PC-9 (cell line): ENCODE results near the gene ADGRL1.

Source experiments
- EZH2 ChIP-seq: fragments of 200-600 bp; sonication (generic); IDR thresholded peaks from 2 replicates; pipeline ENCODE4 v1.8.0; 2017; ENCODE audit warnings: antibody characterized with exemption, low read depth
- TF ChIP-seq, protein P1 (sequence below): fragments of 200-600 bp; sonication (generic); conservative IDR thresholded peaks from 2 replicates; pipeline ENCODE4 v1.6.1; 2017; ENCODE audit warnings: mixed run types, antibody characterized with exemption, mild to moderate bottlenecking, moderate library complexity

- TF ChIP-seq, protein P1, sequence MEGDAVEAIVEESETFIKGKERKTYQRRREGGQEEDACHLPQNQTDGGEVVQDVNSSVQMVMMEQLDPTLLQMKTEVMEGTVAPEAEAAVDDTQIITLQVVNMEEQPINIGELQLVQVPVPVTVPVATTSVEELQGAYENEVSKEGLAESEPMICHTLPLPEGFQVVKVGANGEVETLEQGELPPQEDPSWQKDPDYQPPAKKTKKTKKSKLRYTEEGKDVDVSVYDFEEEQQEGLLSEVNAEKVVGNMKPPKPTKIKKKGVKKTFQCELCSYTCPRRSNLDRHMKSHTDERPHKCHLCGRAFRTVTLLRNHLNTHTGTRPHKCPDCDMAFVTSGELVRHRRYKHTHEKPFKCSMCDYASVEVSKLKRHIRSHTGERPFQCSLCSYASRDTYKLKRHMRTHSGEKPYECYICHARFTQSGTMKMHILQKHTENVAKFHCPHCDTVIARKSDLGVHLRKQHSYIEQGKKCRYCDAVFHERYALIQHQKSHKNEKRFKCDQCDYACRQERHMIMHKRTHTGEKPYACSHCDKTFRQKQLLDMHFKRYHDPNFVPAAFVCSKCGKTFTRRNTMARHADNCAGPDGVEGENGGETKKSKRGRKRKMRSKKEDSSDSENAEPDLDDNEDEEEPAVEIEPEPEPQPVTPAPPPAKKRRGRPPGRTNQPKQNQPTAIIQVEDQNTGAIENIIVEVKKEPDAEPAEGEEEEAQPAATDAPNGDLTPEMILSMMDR = no peak
- no peak for TF ChIP-seq EZH2
Measured at GRCh38 chr19:14182476-14182875, 23.5 kb downstream of the ADGRL1 start.
